Measurements from ENCODE around the gene UBE2Q2.
A peak's percentile ranks its signal among the peaks of the same experiment; 100 is the strongest.

The UBE2Q2 gene

GRCh38 chr15:75840659-75841058 is 2.6 kb upstream of the UBE2Q2 start:
- Histone ChIP-seq H3F3A (ENCODE audit: insufficient read depth, low read length) (no peaks in the 10 kb centered on the region), H2AFZ (ENCODE audit: low read length) (no peak overlapping the region)
- TF ChIP-seq, protein P1, sequence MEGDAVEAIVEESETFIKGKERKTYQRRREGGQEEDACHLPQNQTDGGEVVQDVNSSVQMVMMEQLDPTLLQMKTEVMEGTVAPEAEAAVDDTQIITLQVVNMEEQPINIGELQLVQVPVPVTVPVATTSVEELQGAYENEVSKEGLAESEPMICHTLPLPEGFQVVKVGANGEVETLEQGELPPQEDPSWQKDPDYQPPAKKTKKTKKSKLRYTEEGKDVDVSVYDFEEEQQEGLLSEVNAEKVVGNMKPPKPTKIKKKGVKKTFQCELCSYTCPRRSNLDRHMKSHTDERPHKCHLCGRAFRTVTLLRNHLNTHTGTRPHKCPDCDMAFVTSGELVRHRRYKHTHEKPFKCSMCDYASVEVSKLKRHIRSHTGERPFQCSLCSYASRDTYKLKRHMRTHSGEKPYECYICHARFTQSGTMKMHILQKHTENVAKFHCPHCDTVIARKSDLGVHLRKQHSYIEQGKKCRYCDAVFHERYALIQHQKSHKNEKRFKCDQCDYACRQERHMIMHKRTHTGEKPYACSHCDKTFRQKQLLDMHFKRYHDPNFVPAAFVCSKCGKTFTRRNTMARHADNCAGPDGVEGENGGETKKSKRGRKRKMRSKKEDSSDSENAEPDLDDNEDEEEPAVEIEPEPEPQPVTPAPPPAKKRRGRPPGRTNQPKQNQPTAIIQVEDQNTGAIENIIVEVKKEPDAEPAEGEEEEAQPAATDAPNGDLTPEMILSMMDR (IDR thresholded peaks at IDR 0.05; ENCODE audit: low read length), result no peak
- TF ChIP-seq EZH2 (IDR thresholded peaks at IDR 0.05; ENCODE audit: borderline replicate concordance, low read length), result no peak

DNA sequence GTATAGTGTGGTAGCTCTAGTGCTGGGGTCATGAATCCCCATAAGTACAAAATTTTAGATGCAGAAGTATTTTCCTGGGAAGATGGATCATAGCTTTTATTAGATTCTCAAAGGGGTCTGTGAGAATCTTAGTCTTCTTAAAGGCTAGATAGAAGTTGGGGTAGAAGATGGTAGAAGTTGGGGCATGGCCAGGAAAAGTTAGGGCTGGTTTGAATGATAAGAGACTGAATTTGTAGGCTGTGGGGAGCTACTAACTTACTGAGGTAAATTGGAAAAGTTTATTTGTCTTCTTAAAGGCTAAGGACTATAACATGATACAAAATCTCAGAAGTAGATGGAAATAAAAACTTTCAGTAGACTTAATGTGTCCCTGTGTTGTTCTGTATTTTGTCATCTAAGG is 1.6 kb upstream of the UBE2Q2 start:
- H3K9me3 ChIP-seq (ENCODE audit: low read length), result no peaks in the 10 kb centered on the region
- H3K4me1 ChIP-seq (ENCODE audit: insufficient read depth, low read length, severe bottlenecking), result peaks cover 22% of the 10 kb centered on the region
- peaks cover 7% of the 10 kb centered on the region; the same call in 1 of the 2 replicates for H3K79me2 ChIP-seq (ENCODE audit: insufficient read depth, low read length)
- no peaks in the 10 kb centered on the region for H3K36me3 ChIP-seq (ENCODE audit: insufficient read depth, low read length)
- H3K27ac ChIP-seq (ENCODE audit: low read depth, low read length, poor library complexity, severe bottlenecking), result no peak overlapping the region
- H3K9ac ChIP-seq (ENCODE audit: low read length), result no peak overlapping the region
- no peaks in the 10 kb centered on the region for H3F3A ChIP-seq (ENCODE audit: insufficient read depth, low read length)
- H3K4me2 ChIP-seq (ENCODE audit: low read length), result no peak overlapping the region
- H3K27me3 ChIP-seq (ENCODE audit: insufficient read depth, low read length), result no peaks in the 10 kb centered on the region
- no peak overlapping the region for H2AFZ ChIP-seq (ENCODE audit: low read length)
- H4K20me1 ChIP-seq (ENCODE audit: insufficient read depth, low read length), result no peaks in the 10 kb centered on the region
- H3K9me2 ChIP-seq (ENCODE audit: low read depth, low read length), result no peaks in the 10 kb centered on the region
- H3K4me3 ChIP-seq (ENCODE audit: low read depth, low read length, poor library complexity, severe bottlenecking), result no peak overlapping the region
- TF ChIP-seq EZH2 (IDR thresholded peaks at IDR 0.05; ENCODE audit: borderline replicate concordance, low read length), result no peak
- TF ChIP-seq, protein P1 (IDR thresholded peaks at IDR 0.05; ENCODE audit: low read length), result no peak

More at GRCh38 chr15:75840659-75841058, 2.6 kb upstream of the UBE2Q2 start:
- H3K4me2 ChIP-seq (ENCODE audit: low read length), result no peak overlapping the region
- H3K27me3 ChIP-seq (ENCODE audit: insufficient read depth, low read length), result no peaks in the 10 kb centered on the region
- H3K4me3 ChIP-seq (ENCODE audit: low read depth, low read length, poor library complexity, severe bottlenecking), result no peak overlapping the region
- no peak overlapping the region for H3K27ac ChIP-seq (ENCODE audit: low read depth, low read length, poor library complexity, severe bottlenecking)
- no peak overlapping the region for H3K9ac ChIP-seq (ENCODE audit: low read length)
- H3K9me2 ChIP-seq (ENCODE audit: low read depth, low read length), result no peaks in the 10 kb centered on the region
- H3K36me3 ChIP-seq (ENCODE audit: insufficient read depth, low read length), result no peaks in the 10 kb centered on the region
- H3K79me2 ChIP-seq (ENCODE audit: insufficient read depth, low read length), result peaks cover 7% of the 10 kb centered on the region; the same call in 1 of the 2 replicates
- peaks cover 19% of the 10 kb centered on the region for H3K4me1 ChIP-seq (ENCODE audit: insufficient read depth, low read length, severe bottlenecking)
- no peaks in the 10 kb centered on the region for H4K20me1 ChIP-seq (ENCODE audit: insufficient read depth, low read length)
- no peaks in the 10 kb centered on the region for H3K9me3 ChIP-seq (ENCODE audit: low read length)

DNA sequence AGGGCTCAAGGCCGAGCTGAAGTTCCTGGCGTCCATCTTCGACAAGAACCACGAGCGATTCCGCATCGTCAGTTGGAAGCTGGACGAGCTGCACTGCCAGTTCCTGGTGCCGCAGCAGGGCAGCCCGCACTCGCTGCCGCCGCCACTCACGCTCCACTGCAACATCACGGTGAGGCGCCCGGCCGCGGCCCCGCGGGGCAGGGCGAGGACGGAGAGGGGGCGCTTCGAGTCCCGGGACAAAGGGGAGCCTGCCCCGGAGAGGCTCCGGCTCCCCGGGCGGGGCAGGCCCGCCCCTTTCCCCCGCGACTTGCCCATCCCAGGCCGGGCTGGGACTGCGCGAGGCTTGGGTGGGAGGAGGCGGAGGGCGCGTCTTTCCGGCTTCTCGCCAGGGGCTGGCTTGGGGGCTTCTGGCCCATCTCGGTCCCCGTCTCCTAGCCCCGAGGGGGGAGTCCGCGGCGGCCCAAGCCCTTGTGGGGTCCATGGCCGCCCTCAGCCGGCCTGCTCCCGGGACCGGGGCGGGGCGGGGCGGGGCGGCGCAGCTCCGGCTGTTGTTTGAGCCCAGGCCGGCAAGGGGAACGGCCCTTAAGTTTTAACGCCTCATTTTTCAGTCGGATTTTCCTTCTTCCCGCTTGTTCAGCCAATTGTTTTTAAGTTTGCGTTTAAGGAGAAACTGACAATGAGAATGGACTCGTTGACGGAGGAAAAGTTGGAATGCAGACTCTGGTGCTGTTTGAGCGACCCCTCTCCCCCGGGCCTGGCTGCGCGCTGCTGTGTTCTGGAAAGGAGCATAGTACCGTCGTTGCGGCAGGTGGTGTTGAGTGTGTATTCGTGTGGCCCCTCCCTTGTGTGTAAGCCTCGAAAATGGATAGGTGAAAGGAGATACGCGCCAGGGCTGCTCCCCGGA is 683 bp downstream of the UBE2Q2 start:
- H3K4me1 ChIP-seq (ENCODE audit: insufficient read depth, low read length, severe bottlenecking), result peaks cover 38% of the 10 kb centered on the region
- no peak overlapping the region for H3K27ac ChIP-seq (ENCODE audit: low read depth, low read length, poor library complexity, severe bottlenecking)
- no peaks in the 10 kb centered on the region for H3K27me3 ChIP-seq (ENCODE audit: insufficient read depth, low read length)
- H4K20me1 ChIP-seq (ENCODE audit: insufficient read depth, low read length), result no peaks in the 10 kb centered on the region
- H3K9me2 ChIP-seq (ENCODE audit: low read depth, low read length), result no peaks in the 10 kb centered on the region
- peak overlapping the region; percentile 74 for H3K9ac ChIP-seq (ENCODE audit: low read length)
- H3K9me3 ChIP-seq (ENCODE audit: low read length), result no peaks in the 10 kb centered on the region
- H3K4me2 ChIP-seq (ENCODE audit: low read length), result peak overlapping the region; percentile 83
- peaks cover 23% of the 10 kb centered on the region; the same call in 1 of the 2 replicates for H3K79me2 ChIP-seq (ENCODE audit: insufficient read depth, low read length)
- no peaks in the 10 kb centered on the region for H3K36me3 ChIP-seq (ENCODE audit: insufficient read depth, low read length)
- H3K4me3 ChIP-seq (ENCODE audit: low read depth, low read length, poor library complexity, severe bottlenecking), result peak overlapping the region; percentile 71
- no peak for TF ChIP-seq EZH2 (IDR thresholded peaks at IDR 0.05; ENCODE audit: borderline replicate concordance, low read length)
- TF ChIP-seq, protein P1 (IDR thresholded peaks at IDR 0.05; ENCODE audit: low read length), result peak; percentile 21; the same call in 1 of the 2 replicates
- no peak overlapping the region for H2AFZ ChIP-seq (ENCODE audit: low read length)
- H3F3A ChIP-seq (ENCODE audit: insufficient read depth, low read length), result no peaks in the 10 kb centered on the region
